Skin of body (tissue), 2 donors: Measurements from ENCODE around the gene ZNF23. TPM values are rescaled to one million over a fixed set of nuclear protein-coding genes. Genes with fewer than 3 reads are reported as not detected.

ENCODE experiments used
- DNase-seq: peaks from one replicate; lab custom pipeline; 2025; lab: John Stamatoyannopoulos, UW
- total RNA-seq: library from RNA; depleted of rRNA; stranded (reverse); fragments of >200 nt; gene quantifications from one replicate; pipeline ENCODE4 v1.2.3, GENCODE V29; 2014

Gene ZNF23
- total RNA-seq, 1 donor from 2014 or later: 7.3 TPM

GRCh38 chr16:71426880-71427615 lies 35.0 kb downstream of the ZNF23 start:
- no peak for DNase-seq

- no peak for DNase-seq
Measured at GRCh38 chr16:71426069-71426879, 35.8 kb downstream of the ZNF23 start.

GRCh38 chr16:71425746-71426068 lies 36.3 kb downstream of the ZNF23 start:
- no peak for DNase-seq

- DNase-seq: no peak
Measured at GRCh38 chr16:71424626-71425025, 37.4 kb downstream of the ZNF23 start.

- no peak for DNase-seq
Measured at GRCh38 chr16:71423865-71424264, 38.2 kb downstream of the ZNF23 start.

GRCh38 chr16:71423016-71423415 lies 39.0 kb downstream of the ZNF23 start:
- DNase-seq: no peak

- DNase-seq: no peak
Measured at GRCh38 chr16:71421911-71422310, 40.1 kb downstream of the ZNF23 start.

- DNase-seq: no peak
Measured at GRCh38 chr16:71414038-71414437, 48.0 kb downstream of the ZNF23 start.

- no peak for DNase-seq
Measured at GRCh38 chr16:71413341-71413740, 48.7 kb downstream of the ZNF23 start.

GRCh38 chr16:71412270-71413160 lies 49.5 kb downstream of the ZNF23 start:
- peak; percentile 12 for DNase-seq

GRCh38 chr16:71410146-71410545 lies 51.9 kb downstream of the ZNF23 start:
- no peak for DNase-seq

- DNase-seq: no peak
Measured at GRCh38 chr16:71409011-71409775, 52.9 kb downstream of the ZNF23 start.

- DNase-seq: no peak
Measured at GRCh38 chr16:71408536-71408935, 53.5 kb downstream of the ZNF23 start.

- no peak for DNase-seq
Measured at GRCh38 chr16:71407731-71408130, 54.3 kb downstream of the ZNF23 start.

GRCh38 chr16:71406724-71407123 lies 55.3 kb downstream of the ZNF23 start:
- DNase-seq: no peak

- no peak for DNase-seq
Measured at GRCh38 chr16:71406316-71406715, 55.7 kb downstream of the ZNF23 start.

- DNase-seq: no peak
Measured at GRCh38 chr16:71404364-71404763, 57.7 kb downstream of the ZNF23 start.

- DNase-seq: no peak
Measured at GRCh38 chr16:71402674-71403073, 59.4 kb downstream of the ZNF23 start.

- DNase-seq: no peak
Measured at GRCh38 chr16:71402007-71402406, 60.0 kb downstream of the ZNF23 start.

- DNase-seq: no peak
Measured at GRCh38 chr16:71399801-71400563, 62.1 kb downstream of the ZNF23 start.
